Bone marrow (tissue), 2 donors: ENCODE measurements around the gene CXADR.
"Not testable (repeated sequence)": the region's sequence is repeated elsewhere in the genome, so short reads cannot be mapped to it uniquely, and the experiment has no call there.

Source experiments
- DNase-seq, 2 donors: peaks; one replicate each; lab custom pipeline; 2025; lab: John Stamatoyannopoulos, UW

The CXADR gene

DNA sequence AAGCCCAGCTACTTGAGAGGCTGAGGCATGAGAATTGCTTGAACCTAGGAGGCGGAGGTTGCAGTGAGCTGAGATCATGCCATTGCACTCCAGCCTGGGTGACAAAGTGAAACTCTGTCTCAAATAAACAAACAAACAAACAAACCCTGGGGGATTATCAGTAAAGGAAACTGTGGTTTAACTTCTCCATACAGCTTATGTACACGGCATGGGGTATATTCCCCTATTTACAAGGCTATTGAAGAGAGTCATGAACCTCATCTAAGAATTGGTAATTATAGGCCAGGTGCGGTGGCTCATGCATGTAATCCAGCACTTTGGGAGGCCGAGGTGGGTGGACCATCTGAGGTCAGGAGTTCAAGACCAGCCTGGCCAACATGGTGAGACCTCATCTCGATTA lies 9.9 kb upstream of the CXADR start:
- DNase-seq: not testable (repeated sequence)

DNA sequence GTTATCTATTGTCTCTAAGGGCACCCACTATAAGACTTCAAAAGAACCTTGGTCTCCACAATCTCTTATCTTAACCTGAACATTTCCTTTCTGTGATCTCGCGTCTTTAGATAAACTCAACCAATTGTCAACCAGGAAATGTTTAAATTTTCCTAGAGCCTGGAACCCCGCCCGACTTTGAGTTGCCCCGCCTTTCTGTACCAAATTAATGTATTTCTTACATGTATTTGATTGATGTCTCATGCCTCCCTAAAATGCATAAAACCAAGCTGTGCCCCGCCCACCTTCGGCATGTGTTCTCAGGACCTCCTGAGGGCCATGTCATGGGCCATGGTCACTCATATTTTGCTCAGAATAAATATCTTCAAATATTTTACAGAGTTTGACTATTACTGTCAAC lies 5.9 kb upstream of the CXADR start:
- DNase-seq: no peak

DNA sequence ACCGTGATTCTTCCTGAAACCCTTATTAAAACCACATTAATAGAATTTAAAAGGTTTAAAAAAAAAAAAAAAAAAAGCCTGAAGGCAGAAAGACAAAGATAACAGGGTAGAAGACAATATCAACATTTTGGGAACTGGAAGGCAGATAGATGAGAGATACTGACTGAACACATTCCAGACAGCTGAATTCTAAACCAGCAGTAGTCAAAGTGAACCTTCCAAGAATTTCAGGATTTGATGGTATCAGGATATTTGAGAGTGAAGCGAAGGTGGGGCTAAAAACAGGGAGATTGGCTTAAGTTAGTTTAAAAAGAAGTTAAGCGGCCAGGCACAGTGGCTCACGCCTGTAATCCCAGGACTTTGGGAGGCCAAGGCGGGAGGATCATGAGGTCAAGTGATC lies 5.3 kb upstream of the CXADR start:
- no peak for DNase-seq

DNA sequence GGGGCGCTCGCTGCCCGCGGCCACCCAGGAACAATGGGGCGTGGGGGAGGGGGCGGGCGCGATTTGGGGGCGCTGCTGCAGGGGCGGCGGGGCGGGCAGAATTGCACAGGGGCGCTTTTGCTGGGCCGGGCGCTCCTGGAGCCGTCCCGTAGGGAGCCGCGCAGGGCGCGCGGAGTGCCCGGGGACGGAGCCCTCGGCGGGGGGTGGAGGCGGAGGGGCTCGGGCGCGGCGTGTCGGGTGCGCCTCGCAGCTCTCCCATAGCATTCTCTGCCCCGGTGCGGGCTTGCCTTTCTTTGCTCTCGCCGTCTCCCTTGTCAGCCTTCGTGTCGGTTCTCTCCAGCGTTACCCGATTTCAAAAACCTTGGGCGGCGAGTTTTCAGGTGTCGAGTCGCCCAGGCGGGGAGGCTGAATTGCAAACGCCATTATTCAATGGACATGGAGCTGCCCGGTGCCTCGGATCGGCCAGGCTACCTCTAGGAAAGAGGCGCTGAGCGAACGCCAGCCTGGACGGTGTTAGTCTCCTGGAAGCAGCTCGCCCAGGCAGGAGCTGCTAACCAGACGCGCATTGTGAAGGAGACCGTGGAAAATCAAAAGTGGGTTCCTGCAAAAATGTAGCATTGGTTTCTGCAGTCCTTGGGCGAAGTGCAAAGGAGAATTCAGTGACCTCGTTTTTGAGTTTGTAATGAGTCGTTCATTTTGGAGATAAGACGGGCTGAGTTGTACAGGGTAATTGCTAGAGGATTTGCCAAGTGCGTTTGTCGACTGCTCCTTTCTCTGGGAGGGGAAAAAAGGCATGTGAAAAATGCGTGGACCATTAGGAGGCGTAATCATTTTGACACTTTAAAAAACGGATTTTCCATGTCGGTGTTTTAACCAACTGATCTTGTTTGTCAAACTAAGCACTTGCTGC lies 626 bp downstream of the CXADR start:
- no peak for DNase-seq

DNA sequence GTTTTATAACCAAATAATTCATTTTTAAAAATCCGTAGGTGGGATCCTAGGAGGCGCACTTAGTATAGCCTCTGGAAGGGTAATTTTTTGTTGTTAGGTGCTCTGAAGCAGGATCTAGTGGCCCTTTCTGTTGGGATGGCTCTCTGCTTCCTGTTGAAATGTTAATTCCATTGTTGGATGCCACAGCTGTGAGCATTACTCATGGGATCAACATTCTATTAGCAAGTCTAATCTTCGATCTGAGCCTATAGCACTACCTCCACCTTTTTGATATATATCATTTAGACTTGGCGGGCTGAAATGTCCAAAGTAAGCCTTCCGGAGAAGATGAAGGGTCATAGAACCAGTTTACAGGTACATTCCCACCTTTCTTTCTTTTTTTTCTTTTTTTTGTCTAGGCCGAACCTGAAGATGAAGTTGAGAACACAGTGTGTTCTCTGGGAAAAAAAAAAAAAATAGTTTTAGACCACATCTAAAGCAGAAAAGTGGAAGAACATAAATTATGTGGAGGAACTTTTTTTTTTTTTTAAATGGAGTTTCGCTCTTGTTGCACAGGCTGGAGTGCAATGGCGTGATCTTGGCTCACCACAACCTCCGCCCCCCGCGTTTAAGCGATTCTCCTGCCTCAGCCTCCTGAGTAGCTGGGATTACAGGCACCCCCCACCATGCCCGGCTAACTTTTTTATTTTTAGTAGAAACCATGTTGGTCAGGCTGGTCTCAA lies 1.4 kb downstream of the CXADR start:
- no peak for DNase-seq

DNA sequence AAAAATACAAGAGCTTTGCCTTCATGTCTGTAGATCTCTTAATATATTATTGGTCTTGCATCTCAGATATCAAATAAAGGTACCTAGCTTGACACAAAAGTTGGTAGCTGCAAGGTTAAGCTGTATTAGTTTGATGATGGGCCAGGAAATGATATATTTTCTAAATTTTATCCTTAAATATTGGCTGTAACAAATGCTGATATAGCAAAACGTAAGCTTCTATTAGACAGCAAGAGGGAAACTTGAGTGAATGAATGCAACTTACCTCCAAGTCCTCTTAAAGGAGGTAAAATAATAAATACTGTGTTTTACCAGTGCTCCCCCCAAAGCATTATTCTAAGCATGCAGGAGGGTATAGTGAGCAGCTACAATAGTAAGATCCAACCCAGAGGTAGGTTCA lies 4.2 kb downstream of the CXADR start:
- not testable (repeated sequence) for DNase-seq

DNA sequence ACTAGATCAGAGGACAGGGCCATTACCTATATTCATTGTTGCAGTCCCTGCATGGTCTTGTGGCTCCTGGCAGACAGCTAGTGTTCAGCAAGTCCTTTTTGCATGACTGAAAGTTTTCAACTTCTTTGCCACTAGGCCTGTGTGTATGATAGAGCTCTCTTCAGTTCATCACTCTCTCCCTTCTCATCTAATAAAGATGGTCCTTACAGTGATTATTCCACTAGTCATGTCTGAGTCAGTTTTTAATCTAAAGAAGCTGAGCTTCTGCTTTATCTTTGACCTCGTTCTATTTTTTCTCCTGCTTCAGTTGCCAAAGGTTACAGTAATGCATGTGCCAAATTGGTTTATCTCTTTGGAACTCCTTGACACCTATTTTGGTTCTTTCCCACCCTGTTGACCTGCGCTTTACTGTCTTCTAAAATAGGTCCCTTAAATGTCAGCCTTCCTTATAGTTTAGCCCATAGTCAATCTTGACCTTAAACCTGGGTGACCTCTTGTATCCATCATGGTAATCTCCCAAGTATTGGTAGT lies 6.4 kb downstream of the CXADR start:
- DNase-seq: no peak

DNA sequence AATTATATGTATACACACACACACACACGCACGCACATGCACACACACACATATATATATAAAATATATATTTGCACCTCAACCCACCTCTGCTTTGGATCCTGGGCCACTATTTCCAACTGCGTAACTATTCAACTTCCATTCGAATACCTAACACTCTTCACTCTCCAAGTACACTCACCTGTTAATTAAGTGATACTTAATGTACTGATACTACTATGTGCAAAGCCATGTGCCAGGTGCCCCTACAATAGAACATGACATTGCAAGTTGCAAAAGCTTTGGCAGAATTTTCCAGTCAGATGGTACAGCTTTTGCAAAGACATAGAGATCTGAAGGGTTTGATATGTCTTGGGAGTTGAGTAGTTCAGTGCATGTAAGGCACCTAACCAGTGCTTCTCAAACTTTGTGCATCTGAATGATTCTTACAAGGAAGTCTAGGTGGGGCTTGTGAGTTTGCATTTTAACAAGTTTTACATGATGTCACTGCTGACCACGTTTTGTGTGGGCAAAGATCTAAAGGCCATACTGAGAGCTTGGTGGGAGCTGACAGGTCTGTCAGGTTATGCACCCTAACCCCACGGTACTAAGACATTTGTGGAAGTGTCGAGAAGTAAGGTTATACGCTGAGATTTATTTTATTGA lies 7.2 kb downstream of the CXADR start:
- no peak for DNase-seq

DNA sequence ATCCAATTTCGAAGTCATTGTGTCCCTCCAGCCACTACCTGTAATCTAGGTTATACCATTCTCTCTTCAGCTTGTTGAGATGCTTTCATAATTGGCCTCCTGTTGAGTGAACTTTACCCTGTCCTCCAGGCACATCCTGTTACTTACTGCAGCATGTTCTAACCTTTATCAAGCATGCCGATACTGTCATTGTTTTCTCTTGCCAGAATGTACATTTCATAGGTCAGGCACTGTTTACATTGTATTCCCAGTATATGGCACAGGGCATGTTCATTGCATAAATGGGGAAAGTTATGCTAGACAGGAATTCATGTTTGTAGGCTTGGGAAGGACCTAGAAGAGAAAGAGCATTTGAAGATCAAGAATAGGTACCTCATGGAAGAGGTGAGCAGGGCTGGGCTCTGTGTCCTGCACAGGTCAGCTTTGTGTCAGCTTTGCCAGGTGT lies 10.2 kb downstream of the CXADR start:
- DNase-seq: no peak

DNA sequence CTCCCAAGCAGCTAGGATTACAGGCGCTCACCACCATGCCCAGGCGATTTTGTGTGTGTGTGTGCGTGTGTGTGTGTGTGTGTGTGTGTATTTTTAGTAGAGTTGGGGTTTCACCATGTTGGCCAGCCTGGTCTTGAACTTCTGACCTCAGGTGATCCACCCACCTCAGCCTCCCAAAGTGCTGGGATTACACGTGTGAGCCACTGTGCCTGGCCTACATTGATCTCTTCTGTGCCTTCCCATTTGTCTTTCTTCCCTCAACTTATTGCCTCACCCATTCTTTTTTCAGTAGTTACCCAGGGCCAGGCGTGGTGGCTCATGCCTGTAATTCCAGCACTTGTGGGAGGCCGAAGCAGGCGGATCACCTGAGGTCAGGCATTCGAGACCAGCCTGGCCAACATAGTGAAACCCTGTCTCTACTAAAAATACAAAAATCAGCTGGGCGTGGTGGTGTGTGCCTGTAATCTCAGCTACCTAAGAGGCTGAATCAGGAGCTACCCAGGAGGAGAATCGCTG lies 11.2 kb downstream of the CXADR start:
- not testable (repeated sequence) for DNase-seq

DNA sequence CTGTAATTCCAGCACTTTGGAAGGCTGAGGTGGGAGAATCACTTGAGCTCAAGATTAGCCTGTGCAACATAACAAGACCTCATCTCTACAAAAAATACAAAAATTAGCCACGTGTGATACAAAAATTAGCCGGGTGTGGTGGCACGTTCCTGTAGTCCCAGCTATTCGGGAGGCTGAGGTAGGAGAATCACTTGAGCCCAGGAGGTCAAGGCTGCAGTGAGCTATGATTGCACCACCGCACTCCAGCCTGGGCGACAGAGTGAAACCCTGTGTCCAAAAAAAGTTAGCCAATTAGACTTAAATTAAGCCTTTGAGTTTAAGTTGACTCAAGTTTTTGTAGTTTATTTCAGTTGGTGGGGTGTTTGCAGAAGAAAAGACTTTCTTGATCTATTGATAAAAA lies 11.8 kb downstream of the CXADR start:
- DNase-seq: no peak

DNA sequence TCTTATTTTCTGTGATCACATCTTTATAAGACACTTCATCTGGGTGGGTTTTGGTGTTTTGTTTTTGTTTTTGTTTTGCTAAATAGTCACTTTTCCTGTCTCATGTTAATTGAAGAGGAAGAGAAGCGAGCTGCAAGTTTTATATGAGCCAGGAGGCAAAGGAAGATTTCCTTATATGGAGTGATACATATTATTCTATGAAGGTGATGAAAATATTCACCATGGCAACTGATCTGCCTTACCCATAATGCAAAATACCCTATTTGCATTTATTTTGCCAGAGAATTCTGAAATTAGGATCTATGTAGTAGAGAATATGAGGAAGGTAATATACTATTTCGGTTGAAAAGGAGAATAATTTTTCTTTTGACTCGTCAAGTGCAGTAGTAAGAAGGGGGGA lies 13.9 kb downstream of the CXADR start:
- no peak for DNase-seq

DNA sequence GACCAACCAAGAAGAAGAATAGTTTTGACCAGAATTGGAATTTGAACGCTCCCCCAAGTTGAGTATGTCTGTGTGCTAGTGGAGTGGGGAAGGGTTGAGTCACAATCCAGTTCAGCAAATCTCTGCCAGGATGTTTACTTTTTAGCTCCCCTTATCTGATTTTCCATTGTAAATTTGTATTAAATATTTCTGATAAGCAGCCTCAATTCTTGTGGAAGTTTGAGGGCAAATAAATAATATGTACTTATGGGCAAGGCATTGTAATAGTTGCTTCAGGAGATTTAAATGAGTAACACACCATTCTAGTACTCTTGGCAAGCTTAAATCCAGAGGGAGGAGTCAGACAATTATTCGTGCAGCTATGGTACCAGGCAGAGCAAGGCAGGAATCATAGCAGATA lies 14.4 kb downstream of the CXADR start:
- no peak for DNase-seq

DNA sequence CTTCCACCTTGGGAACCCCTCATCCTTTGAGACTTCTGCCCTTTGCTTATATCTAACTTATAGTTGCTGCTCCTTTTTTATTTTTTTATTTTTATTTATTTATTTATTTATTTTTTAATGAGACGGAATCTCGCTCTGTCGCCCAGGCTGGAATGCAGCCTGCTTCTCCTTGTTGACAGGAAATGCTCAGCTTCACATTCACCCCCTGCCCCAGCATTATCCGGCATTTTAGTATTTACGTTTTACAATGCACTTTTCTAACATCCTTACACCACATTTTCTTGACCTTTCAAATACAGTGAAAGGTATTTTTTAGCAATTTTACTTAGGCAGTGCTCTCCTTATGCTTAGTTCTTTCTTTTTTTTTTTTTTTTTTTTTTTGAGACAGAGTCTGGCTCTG lies 14.9 kb downstream of the CXADR start:
- DNase-seq: no peak

DNA sequence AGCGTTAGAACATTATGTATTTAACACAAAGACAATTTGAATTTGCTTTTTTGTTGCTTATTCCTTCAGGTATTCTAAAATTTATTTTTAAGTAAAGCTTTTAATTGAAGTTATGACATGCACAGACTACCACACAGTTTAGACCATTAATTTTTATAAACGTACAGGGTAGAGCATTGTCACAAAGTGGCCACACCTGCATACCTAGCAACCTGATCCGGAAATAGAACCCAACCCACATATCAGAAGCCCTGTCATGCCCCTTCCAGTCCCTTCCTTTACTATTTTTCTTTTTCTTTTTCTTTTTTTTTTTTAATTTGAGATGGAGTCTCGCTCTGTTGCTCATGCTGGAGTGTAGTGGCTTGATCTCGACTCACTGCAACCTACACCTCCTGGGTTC lies 16.8 kb downstream of the CXADR start:
- DNase-seq: no peak

DNA sequence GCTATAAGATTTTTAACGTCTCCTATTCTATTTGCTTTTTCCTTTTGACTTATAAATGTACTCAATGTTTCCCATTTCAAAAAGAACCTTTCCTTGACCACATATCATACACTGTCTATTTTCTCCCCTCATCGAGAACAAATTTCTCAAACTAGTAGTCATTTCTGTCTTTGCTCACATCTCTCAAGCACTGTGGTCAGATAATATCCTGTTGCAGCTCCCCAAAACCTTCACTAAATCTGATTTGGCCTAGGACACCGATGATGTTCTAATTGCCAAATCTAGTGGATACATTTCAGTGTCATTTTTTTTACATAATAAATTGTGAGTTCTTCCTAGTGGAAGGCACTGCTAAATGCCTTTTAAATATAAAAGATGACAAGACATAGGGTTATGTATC lies 19.4 kb downstream of the CXADR start:
- no peak for DNase-seq

DNA sequence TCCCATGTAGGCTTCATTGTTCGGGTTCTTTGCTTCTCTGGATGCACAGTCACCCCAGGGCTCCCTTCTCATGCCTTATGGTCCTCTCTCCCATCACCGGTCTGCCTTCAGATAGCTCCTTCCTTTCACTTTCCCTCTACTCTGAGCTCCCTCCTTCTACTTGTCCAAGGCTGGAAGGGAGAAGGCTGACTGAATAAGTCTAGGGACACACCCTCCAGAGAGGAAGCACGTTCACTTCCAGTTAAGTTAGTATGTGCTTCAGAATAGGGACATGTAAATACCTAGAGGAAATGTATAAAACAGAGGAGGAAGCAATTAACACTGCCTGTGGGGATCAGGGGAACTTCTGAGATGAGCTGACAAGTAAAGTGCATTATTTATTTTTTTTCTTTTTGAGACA lies 23.5 kb downstream of the CXADR start:
- DNase-seq: no peak

DNA sequence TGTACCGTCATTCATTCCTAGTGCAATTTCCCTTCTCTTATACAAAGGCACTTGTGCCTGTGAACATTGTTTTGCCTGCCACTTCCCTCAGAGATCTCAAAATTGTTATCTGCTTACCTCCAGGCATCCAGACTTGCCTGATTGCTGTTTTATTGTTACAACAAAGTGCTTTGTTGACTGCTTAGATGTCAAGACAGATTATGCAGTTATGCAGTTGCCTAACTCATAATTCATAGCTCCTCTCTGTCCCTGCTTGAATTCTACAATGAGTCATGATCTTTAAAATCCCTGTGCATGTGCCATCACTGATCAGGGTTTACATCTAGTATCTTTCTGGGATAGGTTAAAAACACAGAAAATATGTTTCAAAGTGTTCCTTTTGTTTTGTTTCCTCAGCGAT lies 24.5 kb downstream of the CXADR start:
- no peak for DNase-seq

DNA sequence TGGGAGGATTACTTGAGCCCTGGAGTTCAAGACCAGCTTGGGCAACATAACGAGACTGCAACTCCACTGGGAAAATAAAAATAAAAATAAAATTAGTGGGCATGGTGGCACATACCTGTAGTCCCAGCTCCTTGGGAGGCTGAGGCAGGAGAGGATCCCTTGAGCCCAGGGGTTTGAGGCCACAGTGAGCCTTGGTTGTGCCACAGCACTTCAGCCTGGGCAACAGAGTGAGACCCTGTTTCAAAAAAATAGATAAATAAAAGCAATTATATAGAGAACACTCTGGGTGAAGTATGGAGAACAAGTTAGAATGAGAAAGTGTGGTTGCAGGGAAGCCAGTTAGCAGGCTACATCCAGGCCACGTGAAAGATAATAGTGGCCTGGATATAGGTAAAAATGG lies 25.7 kb downstream of the CXADR start:
- DNase-seq: no peak

DNA sequence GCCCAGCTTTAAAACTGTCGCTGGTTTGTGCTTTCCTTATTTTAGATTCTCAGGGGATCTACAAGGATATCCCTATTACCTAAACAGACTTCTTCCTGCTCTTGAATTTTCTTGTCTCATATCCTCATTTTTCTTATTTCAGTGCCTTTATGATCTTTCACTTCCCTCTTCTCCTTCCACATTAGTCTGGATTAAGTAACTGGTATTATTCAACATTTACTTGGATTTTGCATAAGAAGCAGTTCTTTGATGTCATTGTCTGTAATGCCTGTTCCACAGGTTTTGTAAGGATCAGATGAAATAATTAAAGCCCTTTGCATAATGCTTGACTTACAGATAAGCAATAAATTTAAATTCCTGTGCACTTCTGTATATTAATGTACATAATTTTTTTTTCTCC lies 26.5 kb downstream of the CXADR start:
- DNase-seq: no peak

DNA sequence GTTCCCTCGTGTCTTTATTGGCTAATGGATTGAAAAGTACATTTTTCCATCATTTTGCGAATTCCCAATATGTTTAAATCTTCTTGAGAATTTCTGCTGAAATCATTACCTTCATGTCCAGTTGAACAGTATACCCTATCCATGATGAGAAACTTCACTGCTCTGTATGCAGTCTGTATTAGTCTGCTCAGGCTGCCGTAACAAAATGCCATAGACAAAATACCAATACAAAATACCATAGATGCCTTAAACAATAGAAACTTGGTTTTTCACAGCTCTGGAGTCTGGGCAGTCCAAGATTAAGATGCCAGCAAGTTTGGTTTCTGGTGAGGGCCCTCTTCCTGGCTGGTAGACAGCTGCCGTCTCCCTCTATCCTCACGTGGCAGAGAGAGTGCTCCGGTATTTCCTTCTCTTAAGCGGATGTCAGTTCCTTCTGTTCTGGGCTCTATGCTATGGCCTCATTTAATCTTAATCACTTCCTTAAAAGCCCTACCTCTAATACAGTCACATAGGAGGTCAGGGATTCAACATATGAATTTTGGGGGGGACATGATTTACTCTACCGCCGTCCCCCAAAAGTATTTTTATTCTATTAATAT lies 27.0 kb downstream of the CXADR start:
- no peak for DNase-seq

DNA sequence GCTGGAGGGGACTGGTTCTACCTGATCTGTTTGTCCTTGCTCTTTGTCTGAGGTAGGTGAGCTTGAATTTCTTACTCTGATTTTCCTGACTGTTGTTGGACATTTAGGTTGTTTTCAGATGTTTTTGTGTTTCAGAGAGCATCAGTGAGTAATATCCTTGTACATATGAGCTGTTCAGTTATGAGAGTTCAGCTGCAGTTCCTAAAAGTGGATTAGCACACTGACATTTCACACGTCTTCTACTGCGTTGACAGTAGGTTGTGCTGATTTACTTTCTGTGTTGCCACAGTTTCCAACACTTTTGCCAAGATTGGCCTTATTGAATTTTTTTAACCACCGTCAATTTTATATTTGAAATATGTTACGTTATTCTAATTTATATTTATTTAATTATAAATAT lies 27.7 kb downstream of the CXADR start:
- DNase-seq: no peak
